Activated T-helper 1 cell treated with anti-CD3 and anti-CD28 coated beads, Interleukin-12 subunit alpha, Interleukin-12 subunit beta, Interleukin-2, Interleukin-4 antibody, amounts not matched to agents 30 ng/mL and 10 ng/mL and 1 ng/mL, durations not matched to agents 14 hours and 24 hours and 36 hours (primary cell): ENCODE measurements around the gene GRK1. TPM values are rescaled to one million over a fixed set of nuclear protein-coding genes. Genes with fewer than 3 reads are reported as not detected.
"Not testable (repeated sequence)": the region's sequence is repeated elsewhere in the genome, so short reads cannot be mapped to it uniquely, and the experiment has no call there.

Source experiments
- DNase-seq: peaks from one replicate; pipeline ENCODE4 v3.0.0; 2021; ENCODE audit warnings: low spot score
- H3K27ac Mint-ChIP-seq: one replicate; pipeline ENCODE4 v1.8.0; 2021; ENCODE audit warnings: mild to moderate bottlenecking, mixed read lengths
- H3K27me3 Mint-ChIP-seq: one replicate; pipeline ENCODE4 v1.8.0; 2022; ENCODE audit warnings: mild to moderate bottlenecking, moderate library complexity, mixed read lengths; ENCODE audit not compliant: insufficient read depth
- H3K36me3 Mint-ChIP-seq: one replicate; pipeline ENCODE4 v1.8.0; 2021; ENCODE audit warnings: low read depth, mixed read lengths
- H3K4me1 Mint-ChIP-seq: one replicate; pipeline ENCODE4 v1.8.0; 2021; ENCODE audit warnings: low read depth, mixed read lengths
- H3K4me3 Mint-ChIP-seq: one replicate; pipeline ENCODE4 v1.8.0; 2021; ENCODE audit warnings: mild to moderate bottlenecking, moderate library complexity, mixed read lengths
- H3K9me3 Mint-ChIP-seq: one replicate; pipeline ENCODE4 v1.8.0; 2021; ENCODE audit warnings: mixed read lengths
- intact Hi-C: fragments of 100-400 bp; cut with micrococcal nuclease; formaldehyde crosslinking; loops from one replicate; pipeline ENCODE4 v1.15.1; 2024
- total RNA-seq: library from RNA; stranded (reverse); gene quantifications from 2 replicates; pipeline ENCODE4 v1.2.3, GENCODE V29; 2022

GRK1 gene
- total RNA-seq: 0.12 TPM in 1 of 2 replicates, not detected in the other

DNA sequence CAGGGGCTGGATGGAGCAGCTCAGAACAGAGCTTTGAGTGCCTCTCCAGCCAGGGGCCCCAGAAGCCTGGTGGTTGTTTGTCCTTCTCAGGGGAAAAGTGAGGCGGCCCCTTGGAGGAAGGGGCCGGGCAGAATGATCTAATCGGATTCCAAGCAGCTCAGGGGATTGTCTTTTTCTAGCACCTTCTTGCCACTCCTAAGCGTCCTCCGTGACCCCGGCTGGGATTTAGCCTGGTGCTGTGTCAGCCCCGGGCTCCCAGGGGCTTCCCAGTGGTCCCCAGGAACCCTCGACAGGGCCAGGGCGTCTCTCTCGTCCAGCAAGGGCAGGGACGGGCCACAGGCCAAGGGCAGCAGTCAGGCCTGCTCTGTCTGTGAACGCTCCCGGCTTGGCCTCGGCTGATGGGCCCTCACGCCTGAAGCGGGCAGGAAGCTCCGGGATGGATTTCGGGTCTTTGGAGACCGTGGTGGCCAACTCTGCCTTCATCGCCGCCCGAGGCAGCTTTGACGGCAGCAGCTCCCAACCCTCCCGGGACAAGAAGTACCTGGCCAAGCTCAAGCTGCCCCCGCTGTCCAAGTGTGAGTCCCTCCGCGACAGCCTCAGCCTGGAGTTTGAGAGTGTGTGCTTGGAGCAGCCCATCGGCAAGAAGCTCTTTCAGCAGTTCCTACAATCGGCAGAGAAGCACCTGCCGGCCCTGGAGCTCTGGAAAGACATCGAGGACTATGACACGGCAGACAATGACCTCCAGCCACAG lies at the start of gene GRK1:
TSS of gene GRK1 (plus strand) at position 269 of the 751 bp plus-strand sequence. CDS start at position 437, 168 bp downstream.
- intact Hi-C loops: no loop called here
- Mint-ChIP-seq H3K4me1 (no peaks in the 10 kb centered on the region), H3K27ac (no peak within 1 kb of the TSS), H3K27me3 (peaks cover 5% of the 10 kb centered on the region), H3K4me3 (no peak within 1 kb of the TSS), H3K36me3 (no peaks in the 10 kb centered on the region), H3K9me3 (no peaks in the 10 kb centered on the region)
- DNase-seq: no peak

GRCh38 chr13:113617961-113618360 lies 49.1 kb upstream of the GRK1 start:
- Mint-ChIP-seq H3K4me3 (no peak overlapping the region), H3K36me3 (peaks cover 10% of the 10 kb centered on the region), H3K4me1 (peaks cover 9% of the 10 kb centered on the region), H3K27ac (no peak overlapping the region), H3K9me3 (no peaks in the 10 kb centered on the region), H3K27me3 (no peaks in the 10 kb centered on the region)
- intact Hi-C loops: no loop called here
- no peak for DNase-seq

DNA sequence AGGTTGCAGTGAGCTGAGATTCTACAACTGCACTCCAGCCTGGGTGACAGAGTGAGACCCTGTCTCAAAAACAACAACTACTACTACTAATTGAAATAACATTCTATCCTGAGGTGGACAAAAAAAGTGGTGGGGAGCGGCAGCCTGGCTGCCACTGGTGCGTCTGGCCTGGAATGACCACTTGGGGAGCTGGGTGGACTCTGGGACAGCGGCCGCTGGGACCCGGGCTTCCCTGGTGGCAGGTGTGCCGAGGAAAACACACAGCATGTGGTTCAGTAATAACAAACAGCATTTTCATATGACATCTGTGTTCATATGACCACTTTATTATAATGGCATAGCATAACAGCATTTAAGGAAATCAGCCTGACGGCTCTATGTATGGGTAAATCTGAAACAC lies 48.6 kb upstream of the GRK1 start:
- Mint-ChIP-seq H3K4me3 (no peak overlapping the region), H3K27ac (no peak overlapping the region), H3K4me1 (peaks cover 9% of the 10 kb centered on the region), H3K36me3 (peaks cover 12% of the 10 kb centered on the region), H3K9me3 (no peaks in the 10 kb centered on the region), H3K27me3 (no peaks in the 10 kb centered on the region)
- intact Hi-C loops: no loop called here
- DNase-seq: no peak

DNA sequence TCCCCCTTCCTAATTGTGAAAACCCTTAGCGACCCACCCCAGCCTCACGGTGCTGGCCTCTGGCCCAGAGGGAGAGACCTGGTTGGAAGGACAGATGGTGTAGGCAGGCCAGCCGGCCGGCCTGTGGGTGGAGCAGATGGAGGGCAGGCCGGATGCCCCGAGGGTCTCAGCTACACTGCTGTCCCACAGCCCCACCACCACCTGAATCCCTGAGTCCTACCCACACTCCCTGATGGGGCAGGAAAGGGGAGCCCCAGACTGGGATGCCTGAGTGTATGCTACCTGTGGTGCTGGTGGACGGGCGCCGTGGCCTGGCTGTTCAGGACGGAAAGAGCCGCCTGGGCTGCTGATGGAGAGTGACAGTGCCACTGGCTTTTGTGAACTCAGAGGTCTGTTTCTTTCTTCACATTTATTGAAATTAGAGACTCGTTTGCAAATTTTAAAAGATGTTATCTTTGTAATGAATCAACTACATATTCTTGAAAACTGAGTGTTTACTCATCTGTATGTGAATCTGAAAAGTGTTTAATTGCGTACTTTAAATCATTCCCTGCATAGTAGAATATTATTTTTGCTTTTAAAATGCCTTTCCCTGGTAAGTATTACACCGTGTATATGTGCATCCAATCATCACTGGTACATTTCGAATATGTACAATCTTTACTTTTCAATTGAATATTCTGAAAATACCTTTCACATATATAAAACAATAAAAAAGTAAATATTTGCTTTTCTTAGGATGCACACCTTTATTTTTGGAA lies 46.8 kb upstream of the GRK1 start:
- H3K27ac Mint-ChIP-seq: no peak overlapping the region
- no peaks in the 10 kb centered on the region for H3K9me3 Mint-ChIP-seq
- H3K4me1 Mint-ChIP-seq: peaks cover 9% of the 10 kb centered on the region
- no peak overlapping the region for H3K4me3 Mint-ChIP-seq
- intact Hi-C loops: no loop called here
- no peak for DNase-seq
- H3K27me3 Mint-ChIP-seq: no peaks in the 10 kb centered on the region
- H3K36me3 Mint-ChIP-seq: peaks cover 18% of the 10 kb centered on the region

DNA sequence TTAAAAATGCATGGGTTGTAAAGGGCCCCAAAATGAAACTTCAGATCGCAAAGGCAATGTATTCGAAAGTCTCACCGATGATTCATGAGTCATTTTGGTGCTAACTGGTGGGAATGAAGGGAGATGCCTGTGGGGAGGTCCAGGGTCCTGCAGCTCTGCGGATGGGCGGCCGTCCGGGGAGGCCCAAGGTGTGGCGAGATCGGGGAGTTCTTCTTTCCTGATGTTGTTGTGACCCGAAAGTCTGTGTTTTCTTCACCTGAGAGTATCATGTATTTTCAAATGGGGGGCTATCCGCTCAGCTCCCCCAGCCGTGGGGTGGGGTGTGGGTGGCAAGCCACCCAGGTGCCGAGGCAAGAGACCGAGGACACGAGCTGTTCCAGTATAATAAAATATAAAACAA lies 46.0 kb upstream of the GRK1 start:
- peaks cover 9% of the 10 kb centered on the region for H3K4me1 Mint-ChIP-seq
- H3K9me3 Mint-ChIP-seq: no peaks in the 10 kb centered on the region
- intact Hi-C loops: no loop called here
- H3K4me3 Mint-ChIP-seq: no peak overlapping the region
- H3K36me3 Mint-ChIP-seq: peaks cover 22% of the 10 kb centered on the region
- H3K27ac Mint-ChIP-seq: no peak overlapping the region
- no peak for DNase-seq
- no peaks in the 10 kb centered on the region for H3K27me3 Mint-ChIP-seq

DNA sequence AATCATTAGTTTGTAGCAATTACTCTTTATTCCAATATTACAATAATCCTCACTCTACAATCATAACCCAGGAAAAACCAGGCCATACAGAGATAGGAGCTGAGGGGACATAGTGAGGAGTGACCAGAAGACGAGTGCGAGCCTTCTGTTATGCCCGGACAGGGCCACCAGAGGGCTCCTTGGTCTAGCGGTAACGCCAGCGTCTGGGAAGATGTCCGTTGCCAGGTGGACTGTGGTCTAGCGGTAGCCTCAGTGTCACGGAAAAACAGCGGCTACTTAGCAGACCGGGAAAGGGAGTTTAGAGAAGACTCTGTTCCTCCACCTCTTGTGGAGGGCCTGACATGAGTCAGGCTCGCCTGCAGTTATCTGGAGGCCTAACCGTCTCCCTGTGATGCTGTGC lies 45.5 kb upstream of the GRK1 start:
- H3K9me3 Mint-ChIP-seq, H3K27ac Mint-ChIP-seq, H3K4me1 Mint-ChIP-seq, H3K4me3 Mint-ChIP-seq, intact Hi-C loops, DNase-seq, H3K27me3 Mint-ChIP-seq: not testable (repeated sequence)
- H3K36me3 Mint-ChIP-seq: peaks cover 22% of the 10 kb centered on the region

DNA sequence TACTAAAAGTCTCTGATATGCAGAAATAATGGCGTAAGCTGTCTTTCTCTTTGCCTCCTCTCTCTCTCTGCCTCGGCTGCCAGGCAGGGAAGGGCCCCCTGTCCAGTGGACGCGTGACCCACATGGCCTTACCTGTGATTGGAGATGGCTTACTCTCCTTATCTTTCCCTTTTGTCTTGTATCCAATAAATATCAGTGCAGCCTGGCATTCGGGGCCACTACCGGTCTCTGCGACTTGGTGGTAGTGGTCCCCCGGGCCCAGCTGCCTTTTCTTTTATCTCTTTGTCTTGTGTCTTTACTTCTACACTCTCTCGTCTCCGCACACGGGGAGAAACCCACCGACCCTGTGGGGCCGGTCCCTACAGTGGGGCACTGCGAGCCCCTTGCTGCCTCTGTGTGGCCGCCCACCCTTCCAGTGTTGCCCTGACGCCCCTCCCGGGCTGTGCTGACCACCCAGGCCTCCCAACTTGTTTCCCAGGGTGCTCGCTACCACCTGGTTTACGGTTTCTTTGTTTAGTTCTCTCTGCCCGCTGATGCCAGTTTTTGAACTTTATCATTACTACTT lies 45.0 kb upstream of the GRK1 start:
- H3K27me3 Mint-ChIP-seq, H3K4me1 Mint-ChIP-seq, H3K27ac Mint-ChIP-seq, DNase-seq, H3K4me3 Mint-ChIP-seq, intact Hi-C loops, H3K9me3 Mint-ChIP-seq: not testable (repeated sequence)
- peaks cover 26% of the 10 kb centered on the region for H3K36me3 Mint-ChIP-seq

DNA sequence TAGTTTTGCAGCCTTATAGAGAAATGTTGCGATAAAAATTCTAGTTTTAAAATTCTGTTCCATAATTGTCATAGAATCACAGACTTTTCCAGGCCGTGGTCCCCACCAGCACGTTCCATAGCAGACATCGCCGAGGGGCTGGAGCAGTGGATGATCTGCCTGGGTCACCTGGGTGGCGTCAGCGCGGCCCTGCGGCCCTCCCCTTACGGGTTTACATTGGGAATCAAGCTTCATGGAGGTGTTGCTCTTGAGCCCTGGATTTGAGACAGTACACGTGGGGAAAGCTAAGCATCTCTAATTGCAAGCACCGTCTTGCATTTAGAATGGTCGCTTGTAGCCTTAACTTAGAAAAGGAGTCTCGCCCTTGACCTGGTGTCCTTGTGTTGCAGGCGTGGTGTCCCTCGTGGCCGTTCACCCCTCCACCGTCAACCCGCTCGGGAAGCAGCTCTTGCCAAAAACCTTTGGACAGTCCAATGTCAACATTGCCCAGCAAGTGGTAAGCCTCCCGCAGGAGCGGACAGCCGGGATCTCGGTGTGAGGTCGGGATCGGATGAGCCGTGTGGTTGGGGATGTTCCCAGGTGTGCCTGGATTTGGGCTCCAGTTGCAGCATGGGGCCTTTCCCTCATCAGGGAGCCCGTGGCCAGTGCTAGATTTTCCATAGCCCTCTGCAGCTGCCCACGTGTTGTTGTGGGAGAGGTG lies 44.1 kb upstream of the GRK1 start:
- no peak for DNase-seq
- Mint-ChIP-seq H3K4me1 (peaks cover 8% of the 10 kb centered on the region), H3K36me3 (peaks cover 25% of the 10 kb centered on the region), H3K27me3 (no peaks in the 10 kb centered on the region), H3K4me3 (no peak overlapping the region), H3K9me3 (no peaks in the 10 kb centered on the region), H3K27ac (no peak overlapping the region)
- intact Hi-C loops: no loop called here

DNA sequence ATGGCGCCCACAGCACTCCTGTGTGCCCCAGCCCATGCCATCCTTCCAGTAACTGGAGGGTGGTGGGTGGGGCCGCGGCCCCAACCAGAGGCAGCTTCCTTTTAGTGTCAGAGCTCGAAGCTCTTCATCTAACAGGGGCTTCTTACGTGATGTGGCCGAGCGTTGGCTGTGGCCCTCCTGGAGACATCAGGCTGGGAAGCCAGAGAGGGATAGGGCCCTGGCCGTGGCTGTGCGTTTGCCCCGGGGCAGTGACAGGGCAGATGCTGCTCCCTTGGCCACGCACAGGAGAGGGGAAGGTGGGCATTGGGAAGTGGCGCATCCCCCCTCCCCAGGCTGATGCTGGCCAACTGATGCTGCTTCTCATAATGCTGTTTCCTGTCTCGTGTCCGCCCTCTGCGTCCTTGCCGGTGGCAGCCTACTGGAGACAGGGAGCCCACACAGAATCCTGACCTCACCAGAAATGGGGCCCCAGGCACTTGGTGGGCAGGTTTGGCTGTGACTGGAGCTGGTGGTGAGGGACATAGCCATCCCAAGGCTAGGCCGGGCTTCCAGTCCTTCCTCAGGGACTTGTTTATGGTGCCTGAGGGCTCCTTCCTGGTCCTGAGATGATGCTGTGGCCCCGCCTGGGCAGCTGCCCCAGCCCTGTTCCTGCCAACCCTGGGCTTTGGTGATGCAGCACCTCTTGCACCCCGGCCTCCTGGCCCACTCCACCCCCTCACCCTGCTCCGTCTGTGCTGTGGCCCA lies 43.4 kb upstream of the GRK1 start:
- no peaks in the 10 kb centered on the region for H3K27me3 Mint-ChIP-seq
- no peaks in the 10 kb centered on the region for H3K9me3 Mint-ChIP-seq
- DNase-seq: no peak
- peaks cover under 1% of the 10 kb centered on the region for H3K4me1 Mint-ChIP-seq
- intact Hi-C loops: no loop called here
- no peak overlapping the region for H3K27ac Mint-ChIP-seq
- peaks cover 23% of the 10 kb centered on the region for H3K36me3 Mint-ChIP-seq
- no peak overlapping the region for H3K4me3 Mint-ChIP-seq

- no peak overlapping the region for H3K4me3 Mint-ChIP-seq
- H3K9me3 Mint-ChIP-seq: no peaks in the 10 kb centered on the region
- H3K4me1 Mint-ChIP-seq: no peaks in the 10 kb centered on the region
- H3K27ac Mint-ChIP-seq: no peak overlapping the region
- H3K36me3 Mint-ChIP-seq: peaks cover 22% of the 10 kb centered on the region
- H3K27me3 Mint-ChIP-seq: no peaks in the 10 kb centered on the region
- DNase-seq: no peak
- intact Hi-C loops: no loop called here
Measured at GRCh38 chr13:113624235-113624587, 42.8 kb upstream of the GRK1 start.

- H3K4me1 Mint-ChIP-seq, intact Hi-C loops, DNase-seq, H3K27ac Mint-ChIP-seq, H3K4me3 Mint-ChIP-seq, H3K27me3 Mint-ChIP-seq, H3K9me3 Mint-ChIP-seq: not testable (repeated sequence)
- H3K36me3 Mint-ChIP-seq: peaks cover 26% of the 10 kb centered on the region
Measured at GRCh38 chr13:113624640-113625304, 42.2 kb upstream of the GRK1 start.
